ENCODE results near the gene VWA8.
A peak's percentile ranks its signal among the peaks of the same experiment; 100 is the strongest.
"Not testable (repeated sequence)": the region's sequence is repeated elsewhere in the genome, so short reads cannot be mapped to it uniquely, and the experiment has no call there.

VWA8 gene

GRCh38 chr13:41802043-41802683, 158.7 kb downstream of the VWA8 start:
- no peak for DNase-seq

DNA sequence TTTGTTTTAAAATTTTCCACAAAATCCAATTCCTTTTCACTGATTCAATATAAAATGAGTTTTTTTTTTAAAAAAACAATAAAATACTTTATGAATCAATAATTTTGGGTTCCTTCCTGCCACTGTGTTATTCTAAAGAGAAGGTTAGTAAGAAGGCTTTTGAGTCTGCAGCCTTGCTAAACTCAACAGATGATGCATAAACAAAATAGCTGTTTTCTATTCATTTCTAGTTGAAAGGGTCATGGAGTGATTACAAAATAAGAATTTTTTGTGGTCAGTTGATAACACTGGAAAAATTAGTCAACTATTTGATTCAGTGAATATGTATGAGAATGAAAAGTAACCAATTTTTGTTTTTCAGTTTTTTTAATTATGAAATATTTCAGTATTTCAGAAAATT, 169.9 kb downstream of the VWA8 start:
- no peak for DNase-seq

GRCh38 chr13:41788552-41788951, 172.4 kb downstream of the VWA8 start:
- peak; percentile 9 for DNase-seq

GRCh38 chr13:41785402-41786172, 175.3 kb downstream of the VWA8 start:
- no peak for DNase-seq

- no peak for DNase-seq
Measured at GRCh38 chr13:41782086-41782485, 178.8 kb downstream of the VWA8 start.

DNA sequence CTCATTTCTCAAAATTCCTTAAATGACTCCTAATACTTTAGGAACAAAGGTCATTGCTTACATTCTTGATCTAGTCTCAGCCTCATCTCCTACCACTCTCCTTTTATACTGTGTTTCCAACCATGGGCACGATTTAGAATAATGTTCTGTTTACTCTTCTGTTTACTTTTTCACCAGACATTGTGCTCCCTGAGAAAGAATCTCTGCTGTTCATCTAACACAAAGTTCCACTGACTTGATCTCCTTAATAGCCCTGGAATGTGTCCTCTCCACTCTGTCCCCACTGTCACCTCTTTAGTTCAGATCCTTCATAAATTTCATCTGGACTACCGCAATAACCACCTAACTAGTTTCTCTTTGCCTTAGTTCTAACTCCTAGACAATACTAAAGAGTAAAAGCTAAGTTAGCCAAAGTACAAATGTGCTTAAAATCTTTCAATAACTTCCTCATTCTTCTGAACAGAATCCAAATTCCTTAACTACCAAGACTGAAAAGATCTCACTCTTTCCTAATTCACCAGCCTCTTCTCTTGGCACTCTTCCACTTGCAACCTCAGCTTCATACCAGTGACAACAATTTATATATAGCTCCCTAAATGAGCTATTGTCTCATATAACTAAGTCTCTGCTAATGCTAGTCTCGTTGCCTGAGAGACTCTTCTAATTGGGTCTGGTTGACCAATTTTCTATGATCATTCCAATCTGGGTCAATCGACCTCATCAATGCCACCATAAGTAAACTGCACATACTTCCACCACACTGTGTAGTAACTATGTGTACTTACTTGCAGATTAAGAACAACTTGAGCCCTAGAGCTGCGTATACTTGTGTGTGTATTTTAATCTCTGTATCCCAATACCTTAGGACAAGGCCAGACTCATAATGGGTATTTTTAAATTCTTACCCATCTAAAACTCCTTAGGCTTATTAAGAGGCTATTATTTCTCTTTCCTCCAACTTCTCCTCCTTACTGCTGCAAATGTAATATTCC, 179.9 kb downstream of the VWA8 start:
- DNase-seq = peak; percentile 55

DNA sequence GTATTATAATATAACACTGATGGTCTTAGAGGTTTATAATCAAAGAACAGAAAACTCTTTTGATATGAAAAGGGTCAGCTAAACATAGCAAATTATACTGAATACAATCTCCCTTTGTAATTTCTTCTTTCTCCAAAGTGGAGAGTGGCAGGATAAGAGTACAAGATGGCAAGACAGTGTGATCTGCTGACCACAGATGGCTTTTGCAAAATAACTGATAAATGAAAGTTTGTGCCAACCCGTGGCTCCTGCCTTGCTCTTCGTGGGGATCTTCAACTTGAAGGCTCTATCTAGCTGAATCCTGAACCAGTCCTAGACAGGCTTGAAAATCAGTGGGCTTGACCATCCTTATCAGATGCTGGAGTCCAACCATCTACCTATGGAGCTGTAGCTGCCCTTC, 185.7 kb downstream of the VWA8 start:
- DNase-seq = no peak

DNA sequence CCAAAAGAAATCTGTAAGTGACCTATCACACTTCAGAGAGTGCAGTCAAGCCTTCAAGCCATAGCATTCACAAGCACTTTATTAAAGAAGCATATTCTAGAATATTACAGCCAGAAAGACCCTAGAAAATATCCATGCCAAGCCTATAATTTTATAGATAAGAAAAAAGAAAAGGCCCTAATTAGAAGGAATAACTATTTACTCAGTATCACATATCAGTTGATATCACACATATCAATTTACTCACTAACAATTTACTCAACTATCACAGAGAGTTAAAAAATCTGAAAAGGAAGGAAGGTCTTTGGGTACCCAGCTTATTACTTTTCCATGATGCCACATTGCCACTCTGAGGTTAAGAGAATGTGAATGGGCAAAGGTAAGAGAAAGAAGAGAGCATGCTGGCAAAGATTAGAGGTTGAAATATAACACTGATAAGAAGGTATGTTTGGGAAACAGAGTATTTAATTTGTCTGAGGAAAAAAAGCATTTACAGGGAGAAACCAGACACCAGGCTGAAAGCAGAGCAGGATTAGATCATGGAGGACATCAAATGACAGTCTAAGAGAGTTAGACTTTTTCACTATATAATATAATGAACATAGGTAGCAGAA, 186.2 kb downstream of the VWA8 start:
- DNase-seq = no peak

DNA sequence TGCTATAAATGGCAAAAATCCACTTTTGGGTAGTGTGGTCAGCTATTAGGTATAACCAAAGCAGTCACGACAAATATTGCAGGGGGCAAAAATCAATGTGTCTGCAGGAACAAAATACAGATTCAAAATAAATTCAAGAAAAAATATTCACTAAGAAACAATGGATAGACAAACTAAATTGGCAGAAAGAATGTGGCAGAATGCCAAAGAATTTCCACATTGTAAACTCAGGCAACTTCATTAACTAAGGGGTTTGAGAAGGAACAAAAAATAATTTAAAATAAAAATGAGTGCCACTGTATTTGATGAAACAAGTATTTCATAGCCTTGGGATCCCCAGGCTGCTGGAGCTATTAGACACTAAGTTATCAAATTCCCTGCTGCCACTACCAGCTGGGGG, 193.1 kb downstream of the VWA8 start:
- DNase-seq = no peak

DNA sequence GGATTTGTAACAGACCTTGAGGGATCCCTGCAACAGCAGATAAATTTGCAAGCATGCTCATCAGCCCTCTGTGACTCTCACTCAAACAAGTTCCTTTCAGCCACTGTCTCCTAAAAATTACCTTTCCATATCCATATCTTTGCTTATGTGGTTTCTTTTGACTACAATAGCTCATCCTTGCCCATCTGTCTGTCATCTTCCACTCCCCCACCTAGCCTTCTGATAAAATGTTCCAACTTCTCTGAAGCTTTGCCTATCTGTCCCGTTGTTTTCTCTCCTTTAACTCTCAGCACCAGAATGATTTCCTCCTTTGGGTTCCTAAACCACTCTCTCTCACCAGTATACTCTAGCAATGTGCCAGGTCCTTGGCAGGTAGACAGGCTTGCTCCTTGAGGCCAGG, 194.5 kb downstream of the VWA8 start:
- DNase-seq = no peak

DNA sequence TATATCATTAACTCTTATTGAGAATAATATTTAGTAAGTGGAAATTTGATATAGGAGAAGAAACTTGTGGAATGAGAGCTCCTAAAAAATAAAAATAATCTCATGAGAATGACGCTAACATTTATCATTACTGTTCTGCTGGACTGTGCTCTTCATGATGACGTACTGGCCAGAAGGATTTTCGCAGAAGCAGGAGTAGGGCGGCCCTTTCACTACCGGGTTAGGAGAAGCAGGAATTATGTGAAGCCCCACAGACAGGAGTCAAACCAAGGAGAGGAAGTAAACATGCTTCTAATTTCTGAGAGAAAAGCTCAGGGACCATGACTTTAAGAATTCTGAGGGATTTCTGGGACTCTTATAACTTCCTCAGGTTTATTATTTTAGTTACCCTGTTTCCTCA, 195.1 kb downstream of the VWA8 start:
- DNase-seq = no peak

- DNase-seq = no peak
Measured at GRCh38 chr13:41765020-41765419, 195.9 kb downstream of the VWA8 start.

GRCh38 chr13:41764558-41764957, 196.4 kb downstream of the VWA8 start:
- DNase-seq = no peak

DNA sequence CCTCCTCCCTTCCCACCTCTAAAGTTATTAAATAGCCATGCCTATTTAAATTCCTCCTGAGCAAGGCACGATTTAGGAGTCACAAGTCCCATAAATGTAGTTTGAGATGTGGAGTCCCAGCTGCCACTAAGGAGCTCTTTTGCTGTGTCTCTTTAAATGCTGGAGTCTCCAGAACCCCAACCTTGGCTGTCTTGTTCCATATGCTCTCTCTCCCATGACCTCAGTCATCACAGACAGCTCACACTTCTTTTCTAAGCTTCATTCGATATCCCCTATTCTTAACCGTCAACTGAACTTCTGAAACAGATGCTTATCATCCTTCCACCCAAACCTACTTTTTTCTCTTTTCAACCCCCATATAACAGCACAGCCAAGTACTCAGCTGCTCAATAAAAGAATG, 197.1 kb downstream of the VWA8 start:
- DNase-seq = no peak

GRCh38 chr13:41762796-41763195, 198.1 kb downstream of the VWA8 start:
- DNase-seq = no peak

DNA sequence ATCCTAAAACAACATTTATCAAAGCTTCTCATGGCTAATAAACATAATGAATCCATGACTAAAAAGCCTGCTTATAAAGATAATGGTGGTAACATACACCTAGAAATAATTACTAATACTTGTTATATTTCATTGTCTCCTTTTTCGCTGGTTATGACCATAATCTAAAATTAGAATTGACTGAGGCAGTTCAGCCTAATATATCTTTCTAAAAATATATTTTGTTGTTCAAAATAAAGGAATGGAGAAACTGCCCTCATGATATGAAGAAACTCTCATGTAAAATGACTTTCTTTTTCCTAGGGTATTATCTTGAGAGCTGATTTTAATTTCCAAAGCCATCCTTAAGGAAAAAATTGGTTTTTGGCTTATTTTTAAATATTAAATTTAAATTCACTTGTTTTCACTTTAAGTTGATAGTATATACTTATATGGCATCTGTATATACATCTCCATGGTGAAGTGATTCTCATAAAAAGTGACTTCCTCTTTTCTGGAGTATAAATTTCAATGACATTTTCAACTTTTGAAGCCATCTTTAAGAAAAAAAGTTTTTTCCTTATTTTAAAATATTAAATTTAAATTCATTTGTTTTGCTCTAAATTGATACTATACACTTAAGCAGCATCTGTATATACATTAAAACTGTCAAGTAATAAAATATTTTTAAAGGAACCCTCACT, 204.6 kb downstream of the VWA8 start:
- DNase-seq = no peak

GRCh38 chr13:41751734-41752445, 209.0 kb downstream of the VWA8 start:
- DNase-seq = no peak

- peak; percentile 60 for DNase-seq
Measured at GRCh38 chr13:41751277-41751676, 209.6 kb downstream of the VWA8 start.

DNA sequence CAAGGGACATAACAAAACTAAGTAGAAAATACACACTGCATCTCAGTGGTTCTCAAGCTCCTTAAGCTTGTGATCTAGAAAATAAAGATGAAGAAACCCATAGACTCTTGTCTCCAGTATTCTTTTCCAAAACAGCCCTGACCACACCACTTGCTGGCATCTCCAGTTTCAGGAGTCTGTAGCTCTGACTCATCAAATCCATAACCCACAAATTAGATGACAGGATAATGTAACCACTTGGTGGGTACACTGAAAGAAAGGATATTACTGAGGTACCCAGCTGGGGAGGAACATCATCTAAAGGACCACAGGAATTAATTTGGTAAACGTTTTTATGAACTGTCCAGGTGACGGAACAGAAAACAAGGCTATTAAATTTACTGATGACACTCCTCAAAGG, 214.7 kb downstream of the VWA8 start:
- peak; percentile 51 for DNase-seq

DNA sequence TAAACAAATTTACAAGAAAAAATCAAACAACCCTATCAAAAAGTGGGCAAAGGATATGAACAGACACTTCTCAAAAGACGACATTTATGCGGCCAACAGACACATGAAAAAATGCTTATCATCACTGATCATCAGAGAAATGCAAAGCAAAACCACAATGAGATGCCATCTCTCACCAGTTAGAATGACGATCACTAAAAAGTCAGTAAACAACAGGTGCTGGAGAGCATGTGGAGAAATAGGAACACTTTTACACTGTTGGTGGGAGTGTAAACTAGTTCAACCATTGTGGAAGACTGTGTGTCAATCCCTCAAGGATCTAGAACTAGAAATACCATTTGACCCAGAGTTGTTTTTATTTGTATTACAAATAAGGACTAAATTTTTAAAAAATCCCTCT, 215.4 kb downstream of the VWA8 start:
- not testable (repeated sequence) for DNase-seq

DNA sequence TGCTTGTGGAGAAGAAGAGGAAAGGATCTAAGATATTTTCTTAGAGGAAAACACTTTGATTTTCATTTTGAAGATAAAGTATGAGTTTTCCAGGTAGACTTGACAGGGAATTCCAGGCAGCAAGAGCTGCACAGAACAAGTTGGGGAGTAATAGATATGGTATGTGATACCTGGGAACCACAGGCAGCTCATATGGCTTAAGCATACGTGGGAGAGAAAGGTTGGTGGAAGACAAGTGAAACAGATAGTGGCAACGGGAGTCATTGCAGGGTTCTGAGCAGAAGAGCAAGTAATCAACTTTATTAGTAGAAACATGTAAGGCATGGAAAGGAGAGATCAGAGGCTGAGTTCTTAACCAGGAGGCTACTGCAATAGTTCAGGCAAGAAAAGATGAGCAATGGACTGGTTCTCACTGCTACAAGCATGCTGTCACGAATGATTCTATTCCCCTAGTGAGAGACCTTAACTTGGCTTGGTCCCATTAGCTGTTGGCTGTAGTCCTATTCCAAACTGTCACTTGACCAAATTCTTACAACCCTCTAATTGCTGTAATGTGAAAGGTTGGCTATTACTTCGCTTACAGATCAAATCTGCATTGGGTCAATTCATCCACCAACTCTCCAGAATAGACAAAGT, 217.9 kb downstream of the VWA8 start:
- peak; percentile 76 for DNase-seq

All from NCI-H226 (cell line).